Kidney (tissue), 14 donors: Measurements from ENCODE around the gene FMNL2. TPM values are rescaled to one million over a fixed set of nuclear protein-coding genes. Genes with fewer than 3 reads are reported as not detected.

Experiments used
- DNase-seq, 5 donors: peaks; one replicate each; pipeline ENCODE4 v3.0.0-alpha.2; 2013 to 2020
- FAIRE-seq: peaks from 2 replicates; lab custom pipeline; 2012; peaks lifted over from hg19 to GRCh38; lab: Jason Lieb, UNC
- H3K27ac ChIP-seq, 2 donors: one replicate each; pipeline ENCODE4 v1.7.0; 2013; ENCODE audit warnings: low read depth in 2 of 2, low read length in 2 of 2, inconsistent platforms in 1 of 2
- H3K27me3 ChIP-seq: one replicate; pipeline ENCODE4 v1.7.1; 2013; ENCODE audit warnings: low read length, inconsistent platforms; ENCODE audit not compliant: control insufficient read depth, insufficient read depth
- H3K36me3 ChIP-seq, 3 donors: one replicate each; pipeline versions ENCODE4 v1.7.0 to v1.7.1; 2013; ENCODE audit warnings: low read length in 3 of 3, control low read depth in 1 of 3, inconsistent platforms in 1 of 3; ENCODE audit not compliant: insufficient read depth in 3 of 3, control insufficient read depth in 2 of 3
- H3K4me1 ChIP-seq, 3 donors: one replicate each; pipeline versions ENCODE4 v1.7.0 to v1.7.1; 2013; ENCODE audit warnings: low read length in 3 of 3, inconsistent platforms in 1 of 3, low read depth in 1 of 3; ENCODE audit not compliant: control insufficient read depth in 2 of 3, insufficient read depth in 2 of 3
- H3K4me3 ChIP-seq, 3 donors: one replicate each; pipeline versions ENCODE4 v1.7.0 to v1.8.1; 2013; ENCODE audit warnings: low read length in 3 of 3, control low read depth in 1 of 3, inconsistent platforms in 1 of 3
- H3K9ac ChIP-seq, 3 donors: one replicate each; pipeline versions ENCODE4 v1.7.0 to v1.7.1; 2013; ENCODE audit warnings: low read length in 3 of 3, control low read depth in 1 of 3, inconsistent platforms in 1 of 3
- H3K9me3 ChIP-seq, 3 donors: one replicate each; pipeline versions ENCODE4 v1.7.0 to v1.7.1; 2013; ENCODE audit warnings: low read length in 3 of 3, control low read depth in 1 of 3, inconsistent platforms in 1 of 3; ENCODE audit not compliant: control insufficient read depth in 2 of 3, insufficient read depth in 1 of 3
- intact Hi-C: fragments of 100-400 bp; cut with DNase I; formaldehyde crosslinking; loops from one replicate; pipeline ENCODE4 v1.11.1; 2022
- polyA plus RNA-seq: library from polyadenylated mRNA; stranded (reverse); fragments of 350-450 nt; fragmentation: Illumina TruSeq; extraction: RNeasy Lipid Tissue Mini Kit (QIAGEN cat#74804); gene quantifications from one replicate; pipeline ENCODE4 v1.2.3, GENCODE V29; 2014; ENCODE audit warnings: low read depth, low replicate concordance; ENCODE audit not compliant: insufficient read depth
- total RNA-seq: library from RNA; stranded (reverse); fragmentation: NEBNext Ultra II Directional; extraction: Animal tissue kit (Norgen Biotek cat#: 25700); gene quantifications from one replicate; pipeline ENCODE4 v1.2.1, GENCODE V29; 2021
- TF ChIP-seq, protein P1 (sequence below): IDR thresholded peaks from 3 replicates; pipeline ENCODE4 v1.5.1; 2012; ENCODE audit warnings: mild to moderate bottlenecking, moderate library complexity, borderline replicate concordance; ENCODE audit not compliant: insufficient read depth; ENCODE audit errors: extremely low read depth
- donor health status: control.
- donor health status: control.
- donor health status: control.
- donor health status: control.
- donor health status: control.
- donor health status: DM: yes; HTN: yes; CAD: no.
- donor health status: Normal renal cell carcinoma (clear cell type).

Gene FMNL2
- total and polyA plus RNA-seq, 2 donors from 2014 or later, result 10.7 to 39.1 TPM

DNA sequence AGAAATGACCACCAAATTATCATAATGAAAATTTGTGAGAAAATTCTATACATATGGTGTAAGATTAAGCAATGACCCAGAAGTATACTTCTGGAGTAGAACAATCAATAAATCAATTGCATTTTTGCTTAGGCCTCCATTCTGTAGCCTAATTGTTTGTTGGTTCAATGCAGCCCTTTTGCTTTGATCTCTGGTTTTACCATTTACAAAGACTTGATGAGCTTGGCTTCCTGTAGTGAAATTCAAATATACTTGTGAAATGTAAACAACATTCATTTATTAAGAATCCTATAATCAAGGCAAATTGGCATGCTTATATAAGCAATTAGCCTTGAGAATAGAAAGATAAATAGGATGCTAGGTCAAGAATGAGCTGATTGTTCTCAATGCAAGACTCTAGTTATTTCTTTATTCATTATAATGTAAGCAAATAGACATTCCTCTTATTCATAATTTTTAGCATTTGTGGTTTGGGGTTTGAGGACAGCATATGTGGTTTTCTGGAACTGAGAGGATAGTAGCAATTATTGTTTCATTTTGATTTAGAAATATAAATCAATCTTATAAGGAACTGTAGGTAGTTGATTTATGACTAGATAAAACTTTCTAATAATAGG lies 9.7 kb downstream of the FMNL2 start:
- TF ChIP-seq, protein P1, sequence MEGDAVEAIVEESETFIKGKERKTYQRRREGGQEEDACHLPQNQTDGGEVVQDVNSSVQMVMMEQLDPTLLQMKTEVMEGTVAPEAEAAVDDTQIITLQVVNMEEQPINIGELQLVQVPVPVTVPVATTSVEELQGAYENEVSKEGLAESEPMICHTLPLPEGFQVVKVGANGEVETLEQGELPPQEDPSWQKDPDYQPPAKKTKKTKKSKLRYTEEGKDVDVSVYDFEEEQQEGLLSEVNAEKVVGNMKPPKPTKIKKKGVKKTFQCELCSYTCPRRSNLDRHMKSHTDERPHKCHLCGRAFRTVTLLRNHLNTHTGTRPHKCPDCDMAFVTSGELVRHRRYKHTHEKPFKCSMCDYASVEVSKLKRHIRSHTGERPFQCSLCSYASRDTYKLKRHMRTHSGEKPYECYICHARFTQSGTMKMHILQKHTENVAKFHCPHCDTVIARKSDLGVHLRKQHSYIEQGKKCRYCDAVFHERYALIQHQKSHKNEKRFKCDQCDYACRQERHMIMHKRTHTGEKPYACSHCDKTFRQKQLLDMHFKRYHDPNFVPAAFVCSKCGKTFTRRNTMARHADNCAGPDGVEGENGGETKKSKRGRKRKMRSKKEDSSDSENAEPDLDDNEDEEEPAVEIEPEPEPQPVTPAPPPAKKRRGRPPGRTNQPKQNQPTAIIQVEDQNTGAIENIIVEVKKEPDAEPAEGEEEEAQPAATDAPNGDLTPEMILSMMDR, result no peak
- no peak for FAIRE-seq
- Histone ChIP-seq H3K4me1 (peaks cover 0 to 4% (median 0%) of the 10 kb centered on the region in 3 donors), H3K36me3 (no peaks in the 10 kb centered on the region), H3K27ac (no peak overlapping the region), H3K9me3 (no peaks in the 10 kb centered on the region), H3K9ac (no peak overlapping the region), H3K27me3 (no peaks in the 10 kb centered on the region), H3K4me3 (no peak overlapping the region)
- intact Hi-C loops, result no loop called here
- DNase-seq, result no peak

DNA sequence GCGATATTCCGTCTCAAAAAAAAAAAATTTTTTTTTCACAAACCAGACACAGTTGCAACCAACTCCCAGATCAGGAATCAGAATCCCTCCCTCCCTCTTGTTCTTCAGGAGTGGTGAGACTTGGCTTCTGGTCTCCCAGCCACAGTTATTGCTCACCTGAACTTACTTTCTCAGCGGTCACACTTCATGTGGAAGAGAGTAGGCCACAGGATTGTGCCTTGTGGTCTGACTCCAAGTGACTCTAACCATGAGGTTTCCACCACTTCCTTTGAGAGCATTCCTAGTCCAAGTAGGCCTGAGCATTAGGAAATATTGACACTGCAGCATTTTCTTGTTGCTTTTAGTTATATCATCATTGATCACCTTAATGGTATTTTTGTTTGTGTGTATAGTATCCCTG lies 12.1 kb downstream of the FMNL2 start:
- Histone ChIP-seq H3K27ac (no peak overlapping the region), H3K4me1 (no peaks in the 10 kb centered on the region), H3K9ac (no peak overlapping the region), H3K4me3 (no peak overlapping the region), H3K27me3 (no peaks in the 10 kb centered on the region), H3K36me3 (no peaks in the 10 kb centered on the region), H3K9me3 (no peaks in the 10 kb centered on the region)
- no peak for DNase-seq
- TF ChIP-seq, protein P1, result no peak
- no peak for FAIRE-seq
- intact Hi-C loops, result no loop called here

DNA sequence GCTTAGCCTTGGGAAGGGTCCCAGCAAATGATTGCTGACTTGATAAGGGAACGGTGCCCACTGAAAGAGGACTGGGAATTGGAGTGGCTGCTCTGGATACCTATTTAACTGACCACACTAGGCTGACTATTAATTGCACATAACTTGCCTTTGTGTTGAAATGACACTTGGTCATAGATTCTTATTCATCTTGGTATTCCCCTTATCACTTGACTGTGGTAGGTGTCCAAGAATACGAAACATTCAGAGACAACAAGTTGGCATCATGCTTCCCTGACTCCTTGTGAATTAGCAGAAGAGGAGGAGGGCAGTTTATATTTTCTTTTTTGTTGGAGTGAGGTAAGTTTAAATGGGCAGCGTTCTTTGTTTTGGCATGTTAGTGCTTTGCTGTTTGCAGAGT lies 13.4 kb downstream of the FMNL2 start:
- no peak overlapping the region for H3K4me3 ChIP-seq
- FAIRE-seq, result no peak
- no peaks in the 10 kb centered on the region for H3K4me1 ChIP-seq
- H3K36me3 ChIP-seq, result no peaks in the 10 kb centered on the region
- no peak for DNase-seq
- no peaks in the 10 kb centered on the region for H3K9me3 ChIP-seq
- intact Hi-C loops, result no loop called here
- no peaks in the 10 kb centered on the region for H3K27me3 ChIP-seq
- no peak overlapping the region for H3K9ac ChIP-seq
- TF ChIP-seq, protein P1, result no peak
- no peak overlapping the region for H3K27ac ChIP-seq

DNA sequence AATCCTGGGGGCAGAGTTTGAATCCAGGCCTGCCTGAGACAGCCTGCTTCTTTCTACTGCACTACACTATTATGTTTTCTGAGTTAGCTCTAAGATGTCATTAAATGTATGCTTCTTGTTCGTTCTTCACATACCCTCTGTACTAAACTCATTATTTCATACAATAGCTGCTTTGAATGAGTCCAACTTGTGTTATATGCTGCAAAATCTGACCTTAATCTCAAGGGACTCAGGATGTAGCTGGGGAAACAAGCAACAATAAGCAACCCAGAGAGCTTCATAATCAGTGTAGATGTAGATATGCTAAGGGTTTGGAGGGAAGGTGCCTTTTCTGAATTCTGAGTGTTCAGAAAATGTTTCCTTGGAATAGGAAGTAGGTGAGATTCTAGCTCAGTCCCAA lies 14.4 kb downstream of the FMNL2 start:
- H3K4me3 ChIP-seq, result no peak overlapping the region
- FAIRE-seq, result no peak
- no peak overlapping the region for H3K9ac ChIP-seq
- no peak overlapping the region for H3K27ac ChIP-seq
- no peak for DNase-seq
- H3K27me3 ChIP-seq, result no peaks in the 10 kb centered on the region
- no peaks in the 10 kb centered on the region for H3K4me1 ChIP-seq
- TF ChIP-seq, protein P1, result no peak
- intact Hi-C loops, result no loop called here
- no peaks in the 10 kb centered on the region for H3K36me3 ChIP-seq
- no peaks in the 10 kb centered on the region for H3K9me3 ChIP-seq
